HL-60 (cell line): ENCODE results near the gene KCNQ1OT1.

Experiments used
- DNase-seq, 2 experiments: peaks; one replicate each; pipeline ENCODE4 v3.0.0-alpha.2; 2010 to 2020; ENCODE audit warnings: low read depth in 1 of 2, low spot score in 1 of 2
- H3K27ac ChIP-seq: fragments of 250-450 bp; sonication (Bioruptor Pico); replicated peaks from 2 replicates; pipeline ENCODE4 v1.5.1; 2020; ENCODE audit warnings: mild to moderate bottlenecking, moderate library complexity
- H3K27me3 ChIP-seq: fragments of 250-450 bp; sonication (Bioruptor Pico); 2 replicates; pipeline ENCODE4 v1.5.1; 2021; ENCODE audit warnings: mild to moderate bottlenecking, moderate library complexity; ENCODE audit not compliant: insufficient read depth, poor library complexity, severe bottlenecking
- H3K4me3 ChIP-seq: replicated peaks from 2 replicates; pipeline ENCODE4 v1.5.1; 2011; ENCODE audit warnings: mild to moderate bottlenecking, control low read depth, low read length; ENCODE audit not compliant: insufficient read depth
- CTCF ChIP-seq: IDR thresholded peaks from one replicate; pipeline ENCODE4 v1.5.1; 2011; ENCODE audit warnings: low read length, control low read depth, inconsistent platforms; ENCODE audit not compliant: insufficient read depth
- GABPA ChIP-seq: IDR thresholded peaks from 2 replicates; pipeline ENCODE4 v1.6.1; 2012; ENCODE audit warnings: low read depth
- POLR2AphosphoS5 ChIP-seq: IDR thresholded peaks from 2 replicates; pipeline ENCODE4 v1.6.1; 2012; ENCODE audit warnings: low read depth
- REST ChIP-seq: IDR thresholded peaks from 2 replicates; pipeline ENCODE4 v1.6.1; 2012; ENCODE audit warnings: low read depth; ENCODE audit not compliant: insufficient replicate concordance
- SPI1 ChIP-seq: IDR thresholded peaks from 2 replicates; pipeline ENCODE4 v1.6.1; 2012; ENCODE audit warnings: low read depth, mild to moderate bottlenecking, borderline replicate concordance

KCNQ1OT1 gene

GRCh38 chr11:2649848-2650247 lies 49.9 kb downstream of the KCNQ1OT1 start:
- Histone ChIP-seq H3K27ac (no peak overlapping the region), H3K27me3 (no peaks in the 10 kb centered on the region), H3K4me3 (no peak overlapping the region)
- TF ChIP-seq CTCF (no peak), SPI1 (no peak), REST (no peak), GABPA (no peak)
- no peak for DNase-seq

DNA sequence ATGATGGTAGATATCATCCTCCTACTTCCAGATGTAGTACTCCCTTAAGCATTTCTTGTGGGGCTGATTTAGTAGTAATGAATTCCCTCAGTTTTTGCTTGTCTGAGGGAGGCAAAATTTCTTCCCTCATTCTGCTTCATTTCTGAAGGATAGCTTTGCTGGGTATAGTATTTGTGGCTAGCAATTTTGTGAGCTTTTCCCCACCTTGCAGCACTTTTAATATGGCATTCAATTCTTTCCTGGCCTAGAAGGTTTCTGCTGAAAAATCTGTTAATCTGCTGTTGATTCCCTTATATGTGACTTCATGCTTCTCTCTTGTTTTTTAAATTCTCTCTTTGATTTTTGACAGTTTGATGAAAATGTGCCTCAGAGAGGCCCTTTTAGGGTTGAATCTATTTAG lies 50.4 kb downstream of the KCNQ1OT1 start:
- no peak for DNase-seq
- Histone ChIP-seq H3K27ac (no peak overlapping the region), H3K4me3 (no peak overlapping the region), H3K27me3 (no peaks in the 10 kb centered on the region)
- TF ChIP-seq SPI1: no peak
- TF ChIP-seq REST: no peak
- TF ChIP-seq POLR2AphosphoS5: no peak

GRCh38 chr11:2647953-2648352 lies 51.8 kb downstream of the KCNQ1OT1 start:
- H3K27me3 ChIP-seq: no peaks in the 10 kb centered on the region
- no peak for TF ChIP-seq REST
- no peak for TF ChIP-seq SPI1
- TF ChIP-seq CTCF: no peak
- no peak for TF ChIP-seq GABPA
- TF ChIP-seq POLR2AphosphoS5: no peak
- no peak for DNase-seq
- no peak overlapping the region for H3K27ac ChIP-seq
- no peak overlapping the region for H3K4me3 ChIP-seq

GRCh38 chr11:2647167-2647566 lies 52.6 kb downstream of the KCNQ1OT1 start:
- Histone ChIP-seq H3K27ac (no peak overlapping the region), H3K4me3 (no peak overlapping the region), H3K27me3 (no peaks in the 10 kb centered on the region)
- no peak for DNase-seq
- no peak for TF ChIP-seq POLR2AphosphoS5
- no peak for TF ChIP-seq SPI1
- TF ChIP-seq GABPA: no peak
- TF ChIP-seq CTCF: no peak
- no peak for TF ChIP-seq REST
